ENCODE results near the gene NKG7.
A peak's percentile ranks its signal among the peaks of the same experiment; 100 is the strongest.

NKG7 gene

DNA sequence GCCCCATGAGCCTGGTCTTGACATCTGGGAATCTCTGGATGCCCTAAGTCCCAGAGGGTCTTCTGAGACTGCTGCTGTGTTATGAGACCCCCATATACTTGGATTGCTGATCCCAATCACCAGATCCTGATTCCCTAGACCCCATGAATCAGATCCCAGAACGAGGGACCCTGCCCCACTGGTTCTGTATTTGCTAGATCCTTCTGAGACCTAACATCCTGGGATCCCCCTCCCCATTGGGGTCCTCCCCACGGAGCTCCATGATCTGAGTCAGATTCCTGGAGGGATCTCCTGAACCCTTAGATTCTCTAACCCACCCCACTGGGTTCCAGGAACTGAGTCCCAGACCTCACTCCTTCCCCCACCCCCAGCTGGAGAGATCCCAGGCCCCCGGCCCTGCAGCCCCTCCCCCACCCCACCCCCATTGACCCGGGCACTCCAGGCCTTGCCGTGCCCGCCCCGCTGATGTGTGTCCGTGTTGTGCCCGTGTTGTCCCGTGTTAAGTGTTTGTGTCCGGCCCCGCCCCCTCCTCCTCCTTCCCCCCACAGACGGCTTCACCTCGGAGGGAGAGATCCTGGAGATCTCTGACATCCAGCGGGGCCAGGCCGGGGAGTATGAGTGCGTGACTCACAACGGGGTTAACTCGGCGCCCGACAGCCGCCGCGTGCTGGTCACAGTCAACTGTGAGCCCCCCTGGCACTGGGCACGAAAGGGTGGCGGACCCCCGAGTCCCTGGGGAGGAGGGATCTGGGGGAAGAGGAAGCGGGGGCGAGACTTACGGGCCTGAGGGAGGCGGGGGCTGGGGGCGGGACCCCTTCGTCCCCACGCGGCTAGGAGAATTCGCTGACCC, 46.0 kb downstream of the NKG7 start:
- H2AFZ ChIP-seq (ENCODE audit: low read length): peak overlapping the region; percentile 91
- WGBS, 2 donors (ENCODE audit: extremely low coverage in 2 of 2, insufficient read length in 2 of 2, insufficient replicate concordance in 1 of 2): no CpG with 5 or more reads among the region's 36 CpGs
- no peak overlapping the region for H3K9ac ChIP-seq (ENCODE audit: low read depth, low read length, poor library complexity)
- no peak for DNase-seq (ENCODE audit: low spot score)
- peak overlapping the region; percentile 57 for H3K23ac ChIP-seq (ENCODE audit: low read depth, low read length, poor library complexity)
- H4K8ac ChIP-seq (ENCODE audit: low read depth, low read length): no peak overlapping the region
- no peak overlapping the region for H2BK15ac ChIP-seq (ENCODE audit: low read length)
- no peak overlapping the region for H2AK5ac ChIP-seq (ENCODE audit: low read depth, low read length)
- H2BK5ac ChIP-seq (ENCODE audit: low read length): peak overlapping the region; percentile 66
- H3K4ac ChIP-seq (ENCODE audit: low read length): no peak overlapping the region
- H3K14ac ChIP-seq (ENCODE audit: low read length): no peak overlapping the region
- H2BK120ac ChIP-seq (ENCODE audit: low read depth, low read length): no peak overlapping the region
- H3K18ac ChIP-seq (ENCODE audit: low read length): no peak overlapping the region
- H3K36me3 ChIP-seq (replicated peaks in 1 of 2; ENCODE audit: control insufficient read depth in 2 of 2, insufficient read depth in 2 of 2, low read length in 2 of 2): no peaks in the 10 kb centered on the region
- no peak overlapping the region for H3K4me3 ChIP-seq (ENCODE audit: low read length in 2 of 2)
- H3K27ac ChIP-seq (replicated peaks; ENCODE audit: low read length): no peak overlapping the region
- no peak overlapping the region for H4K91ac ChIP-seq (ENCODE audit: low read depth, low read length, poor library complexity)
- no peak overlapping the region for H2BK12ac ChIP-seq (ENCODE audit: low read length)
- no peaks in the 10 kb centered on the region for H3K79me1 ChIP-seq (ENCODE audit: low read depth, low read length)
- peaks cover 0 to 3% of the 10 kb centered on the region in 2 donors for H3K4me1 ChIP-seq (ENCODE audit: control insufficient read depth in 2 of 2, insufficient read depth in 1 of 2, low read depth in 1 of 2, low read length in 2 of 2)
- H3K27me3 ChIP-seq (ENCODE audit: control insufficient read depth in 3 of 3, insufficient read depth in 3 of 3, low read depth in 1 of 3, low read length in 3 of 3): peaks cover 0 to 15% (median 3%) of the 10 kb centered on the region in 3 experiments
- no peak overlapping the region for H3K4me2 ChIP-seq (ENCODE audit: insufficient read depth, low read length, poor library complexity, severe bottlenecking)
- peaks cover 0 to 2% of the 10 kb centered on the region in 2 donors for H3K9me3 ChIP-seq (replicated peaks in 1 of 2; ENCODE audit: control insufficient read depth in 2 of 2, insufficient read depth in 1 of 2, low read depth in 1 of 2, low read length in 2 of 2)

DNA sequence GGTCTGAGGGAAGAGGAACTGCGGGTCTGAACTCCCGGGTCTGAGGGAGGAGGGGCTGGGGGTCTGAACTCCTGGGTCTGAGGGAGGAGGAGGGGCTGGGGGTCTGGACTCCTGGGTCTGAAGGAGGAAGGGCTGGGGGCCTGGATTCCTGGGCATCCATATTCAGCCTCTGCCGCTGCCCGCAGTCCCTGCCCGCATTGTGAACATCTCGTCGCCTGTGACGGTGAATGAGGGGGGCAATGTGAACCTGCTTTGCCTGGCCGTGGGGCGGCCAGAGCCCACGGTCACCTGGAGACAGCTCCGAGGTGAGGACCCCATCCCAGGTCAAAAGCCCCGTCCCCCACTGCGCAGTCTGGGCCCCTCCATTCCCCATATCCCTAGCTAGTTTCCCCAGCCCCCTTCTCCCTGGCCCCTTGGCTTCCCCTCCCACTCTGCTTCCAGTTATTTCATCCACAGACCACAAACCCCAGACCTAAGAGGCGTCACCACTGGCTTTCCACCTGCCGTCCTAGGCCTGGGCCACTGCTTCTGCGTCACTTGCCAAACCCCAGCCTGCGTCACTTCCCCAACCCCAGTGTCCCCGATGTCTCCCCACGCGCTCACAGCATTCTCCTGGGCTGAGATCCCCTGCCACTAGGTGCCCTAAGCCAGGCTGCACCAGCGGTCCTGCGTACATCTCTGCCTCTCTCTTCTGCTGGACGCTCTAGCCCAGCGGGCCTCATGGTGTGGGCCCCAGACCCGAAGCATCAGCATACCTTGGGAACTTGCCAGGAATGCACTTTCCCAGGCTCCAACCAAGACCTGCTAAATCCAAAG, 47.1 kb downstream of the NKG7 start:
- Histone ChIP-seq H4K8ac (ENCODE audit: low read depth, low read length) (no peak overlapping the region), H2BK5ac (ENCODE audit: low read length) (peak overlapping the region; percentile 66), H2BK12ac (ENCODE audit: low read length) (peak overlapping the region; percentile 58), H3K79me1 (ENCODE audit: low read depth, low read length) (peaks cover 2% of the 10 kb centered on the region), H3K36me3 (replicated peaks in 1 of 2; ENCODE audit: control insufficient read depth in 2 of 2, insufficient read depth in 2 of 2, low read length in 2 of 2) (no peaks in the 10 kb centered on the region), H3K18ac (ENCODE audit: low read length) (no peak overlapping the region), H2AK5ac (ENCODE audit: low read depth, low read length) (no peak overlapping the region), H3K27me3 (ENCODE audit: control insufficient read depth in 3 of 3, insufficient read depth in 3 of 3, low read depth in 1 of 3, low read length in 3 of 3) (peaks cover 0 to 15% (median 3%) of the 10 kb centered on the region in 3 experiments), H2AFZ (ENCODE audit: low read length) (no peak overlapping the region), H4K91ac (ENCODE audit: low read depth, low read length, poor library complexity) (no peak overlapping the region), H3K27ac (replicated peaks; ENCODE audit: low read length) (no peak overlapping the region), H2BK15ac (ENCODE audit: low read length) (no peak overlapping the region), H3K4ac (ENCODE audit: low read length) (no peak overlapping the region), H3K9ac (ENCODE audit: low read depth, low read length, poor library complexity) (no peak overlapping the region), H2BK120ac (ENCODE audit: low read depth, low read length) (no peak overlapping the region), H3K14ac (ENCODE audit: low read length) (peak overlapping the region; percentile 47), H3K9me3 (replicated peaks in 1 of 2; ENCODE audit: control insufficient read depth in 2 of 2, insufficient read depth in 1 of 2, low read depth in 1 of 2, low read length in 2 of 2) (peaks cover 0 to 2% of the 10 kb centered on the region in 2 donors), H3K4me2 (ENCODE audit: insufficient read depth, low read length, poor library complexity, severe bottlenecking) (no peak overlapping the region), H3K23ac (ENCODE audit: low read depth, low read length, poor library complexity) (no peak overlapping the region), H3K4me1 (ENCODE audit: control insufficient read depth in 2 of 2, insufficient read depth in 1 of 2, low read depth in 1 of 2, low read length in 2 of 2) (peaks cover 0 to 3% of the 10 kb centered on the region in 2 donors), H3K4me3 (ENCODE audit: low read length in 2 of 2) (no peak overlapping the region)
- no peak for DNase-seq (ENCODE audit: low spot score)
- no CpG with 5 or more reads among the region's 26 CpGs for WGBS, 2 donors (ENCODE audit: extremely low coverage in 2 of 2, insufficient read length in 2 of 2, insufficient replicate concordance in 1 of 2)

DNA sequence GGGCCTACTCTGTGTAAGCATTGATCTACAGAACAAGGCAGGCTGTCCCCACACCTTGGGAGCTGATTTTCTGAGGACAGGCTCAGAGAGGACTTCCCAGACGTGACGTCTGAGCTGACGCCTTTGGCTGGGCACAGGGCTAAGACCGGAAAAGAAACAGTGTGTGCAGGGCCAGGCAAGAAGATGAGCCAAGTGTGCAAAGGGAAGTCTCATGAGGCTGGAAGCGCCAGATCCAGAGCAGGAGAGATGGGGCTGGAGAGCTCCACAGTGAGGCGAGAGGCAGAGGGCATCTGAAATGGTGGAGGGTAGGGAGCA, 48.3 kb downstream of the NKG7 start:
- no peak overlapping the region for H2BK120ac ChIP-seq (ENCODE audit: low read depth, low read length)
- WGBS, 2 donors (ENCODE audit: extremely low coverage in 2 of 2, insufficient read length in 2 of 2, insufficient replicate concordance in 1 of 2): no CpG with 5 or more reads among the region's 6 CpGs
- H4K91ac ChIP-seq (ENCODE audit: low read depth, low read length, poor library complexity): no peak overlapping the region
- no peak overlapping the region for H3K18ac ChIP-seq (ENCODE audit: low read length)
- no peak for DNase-seq (ENCODE audit: low spot score)
- H2BK5ac ChIP-seq (ENCODE audit: low read length): no peak overlapping the region
- H3K14ac ChIP-seq (ENCODE audit: low read length): no peak overlapping the region
- no peak overlapping the region for H3K4me3 ChIP-seq (ENCODE audit: low read length in 2 of 2)
- H2BK12ac ChIP-seq (ENCODE audit: low read length): no peak overlapping the region
- H2AFZ ChIP-seq (ENCODE audit: low read length): no peak overlapping the region
- H2BK15ac ChIP-seq (ENCODE audit: low read length): no peak overlapping the region
- no peak overlapping the region for H2AK5ac ChIP-seq (ENCODE audit: low read depth, low read length)
- H4K8ac ChIP-seq (ENCODE audit: low read depth, low read length): no peak overlapping the region
- peaks cover 7% of the 10 kb centered on the region for H3K79me1 ChIP-seq (ENCODE audit: low read depth, low read length)
- no peak overlapping the region for H3K27ac ChIP-seq (replicated peaks; ENCODE audit: low read length)
- H3K36me3 ChIP-seq (replicated peaks in 1 of 2; ENCODE audit: control insufficient read depth in 2 of 2, insufficient read depth in 2 of 2, low read length in 2 of 2): no peaks in the 10 kb centered on the region
- peaks cover 0 to 3% of the 10 kb centered on the region in 2 donors for H3K4me1 ChIP-seq (ENCODE audit: control insufficient read depth in 2 of 2, insufficient read depth in 1 of 2, low read depth in 1 of 2, low read length in 2 of 2)
- H3K27me3 ChIP-seq (ENCODE audit: control insufficient read depth in 3 of 3, insufficient read depth in 3 of 3, low read depth in 1 of 3, low read length in 3 of 3): peaks cover 0 to 18% (median 3%) of the 10 kb centered on the region in 3 experiments
- peaks cover 0 to 2% of the 10 kb centered on the region in 2 donors for H3K9me3 ChIP-seq (replicated peaks in 1 of 2; ENCODE audit: control insufficient read depth in 2 of 2, insufficient read depth in 1 of 2, low read depth in 1 of 2, low read length in 2 of 2)
- H3K9ac ChIP-seq (ENCODE audit: low read depth, low read length, poor library complexity): no peak overlapping the region
- H3K4me2 ChIP-seq (ENCODE audit: insufficient read depth, low read length, poor library complexity, severe bottlenecking): no peak overlapping the region
- H3K23ac ChIP-seq (ENCODE audit: low read depth, low read length, poor library complexity): no peak overlapping the region
- H3K4ac ChIP-seq (ENCODE audit: low read length): no peak overlapping the region

Measured in neuronal stem cell (in vitro differentiated cells).